SW 1271 (cell line): ENCODE data around the gene HOXA1.

ENCODE experiments used
- DNase-seq, 2 experiments: peaks; one replicate each; lab custom pipeline; 2025; lab: John Stamatoyannopoulos, UW

The HOXA1 gene

GRCh38 chr7:27095897-27096767 lies at the start of gene HOXA1:
Gene HOXA1, minus strand, starts transcription at chr7:27096000. Its CDS starts 88 bp downstream, at chr7:27095912.
- peak; percentile 61 to 93 for DNase-seq

- DNase-seq, result no peak
Observed at GRCh38 chr7:27145165-27145913, 49.5 kb upstream of the HOXA1 start.

- DNase-seq, result no peak
Observed at GRCh38 chr7:27144781-27145164, 49.0 kb upstream of the HOXA1 start.

- DNase-seq, result no peak
Observed at GRCh38 chr7:27143950-27144780, 48.4 kb upstream of the HOXA1 start.

GRCh38 chr7:27143023-27143949 lies 47.5 kb upstream of the HOXA1 start, which contains the start of gene HOXA5:
Gene HOXA5, minus strand, starts transcription at chr7:27143681. Its CDS starts 74 bp downstream, at chr7:27143607.
- DNase-seq, result peak in 1 of 2 experiments; percentile 68

GRCh38 chr7:27142580-27143022 lies 46.8 kb upstream of the HOXA1 start:
- no peak for DNase-seq

GRCh38 chr7:27141923-27142579 lies 46.3 kb upstream of the HOXA1 start:
- no peak for DNase-seq

- no peak for DNase-seq
Observed at GRCh38 chr7:27141137-27141922, 45.5 kb upstream of the HOXA1 start.

- DNase-seq, result no peak
Observed at GRCh38 chr7:27140126-27140857, 44.5 kb upstream of the HOXA1 start.

- DNase-seq, result no peak
Observed at GRCh38 chr7:27139334-27140125, 43.7 kb upstream of the HOXA1 start.

- no peak for DNase-seq
Observed at GRCh38 chr7:27138985-27139333, 43.2 kb upstream of the HOXA1 start.

GRCh38 chr7:27138472-27138871 lies 42.7 kb upstream of the HOXA1 start:
- no peak for DNase-seq

GRCh38 chr7:27137640-27138315 lies 42.0 kb upstream of the HOXA1 start:
- DNase-seq, result no peak

- no peak for DNase-seq
Observed at GRCh38 chr7:27134392-27134791, 38.6 kb upstream of the HOXA1 start.

GRCh38 chr7:27133409-27134231 lies 37.8 kb upstream of the HOXA1 start:
- no peak for DNase-seq

- no peak for DNase-seq
Observed at GRCh38 chr7:27132978-27133377, 37.2 kb upstream of the HOXA1 start.

GRCh38 chr7:27132214-27132613 lies 36.4 kb upstream of the HOXA1 start:
- no peak for DNase-seq
